Skeletal muscle tissue (tissue), 4 donors: ENCODE data around the gene OR6B2. TPM values are rescaled to one million over a fixed set of nuclear protein-coding genes. Genes with fewer than 3 reads are reported as not detected.

ENCODE experiments used
- H3K27ac ChIP-seq: one replicate; pipeline ENCODE4 v1.7.0; 2013; ENCODE audit warnings: mild to moderate bottlenecking, low read depth, low read length, inconsistent platforms
- H3K27me3 ChIP-seq, 3 donors: one replicate each; pipeline ENCODE4 v1.7.0; 2013; ENCODE audit warnings: low read length in 3 of 3; ENCODE audit not compliant: control insufficient read depth in 3 of 3, insufficient read depth in 3 of 3
- H3K36me3 ChIP-seq, 3 donors: one replicate each; pipeline ENCODE4 v1.7.0; 2013; ENCODE audit warnings: low read length in 3 of 3; ENCODE audit not compliant: control insufficient read depth in 3 of 3, insufficient read depth in 3 of 3
- H3K4me1 ChIP-seq, 3 donors: one replicate each; pipeline ENCODE4 v1.7.0; 2013; ENCODE audit warnings: low read length in 3 of 3, mild to moderate bottlenecking in 3 of 3; ENCODE audit not compliant: control insufficient read depth in 3 of 3, insufficient read depth in 3 of 3
- H3K4me3 ChIP-seq, 3 donors: one replicate each; pipeline ENCODE4 v1.7.0; 2013; ENCODE audit warnings: low read length in 3 of 3
- H3K9ac ChIP-seq, 3 donors: one replicate each; pipeline ENCODE4 v1.7.0; 2013; ENCODE audit warnings: low read length in 3 of 3, mild to moderate bottlenecking in 3 of 3, moderate library complexity in 2 of 3, low read depth in 1 of 3
- H3K9me3 ChIP-seq, 3 donors: one replicate each; pipeline ENCODE4 v1.7.0; 2013; ENCODE audit warnings: low read length in 3 of 3; ENCODE audit not compliant: control insufficient read depth in 3 of 3
- total RNA-seq: library from RNA; depleted of rRNA; stranded (reverse); fragments of >200 nt; gene quantifications from one replicate; pipeline ENCODE4 v1.2.3, GENCODE V29; 2014
- donor health status: Osteomylitis.

OR6B2 gene
- total RNA-seq = not detected

- Histone ChIP-seq H3K27me3 (peaks cover 15 to 22% (median 17%) of the 10 kb centered on the region in 3 donors), H3K36me3 (no peaks in the 10 kb centered on the region), H3K4me1 (no peaks in the 10 kb centered on the region), H3K9ac (no peak within 1 kb of the TSS), H3K27ac (no peak within 1 kb of the TSS), H3K4me3 (no peak within 1 kb of the TSS), H3K9me3 (no peaks in the 10 kb centered on the region)
Measured at GRCh38 chr2:240030379-240031094, at the start of gene OR6B2. Gene OR6B2 (minus strand): TSS chr2:240030429. CDS start chr2:240030429, 0 bp downstream.

DNA sequence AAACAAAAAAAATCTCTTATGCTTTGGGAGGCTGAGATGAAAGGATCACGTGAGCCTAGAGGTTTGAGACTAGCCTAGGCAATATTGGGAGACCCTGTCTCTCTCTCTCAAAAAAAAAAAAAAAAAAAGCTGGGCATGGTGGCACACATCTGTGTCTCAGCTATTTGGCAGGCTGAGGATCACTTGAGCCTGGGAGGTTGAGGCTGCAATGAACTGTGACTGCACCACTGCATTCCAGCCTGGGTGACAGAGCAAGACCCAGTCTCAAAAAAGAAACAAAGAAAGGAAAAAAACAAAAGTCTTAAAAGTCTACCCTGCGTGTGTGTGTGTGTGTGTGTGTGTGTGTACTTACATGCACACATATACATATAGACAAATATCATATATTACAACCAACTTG, 48.4 kb upstream of the OR6B2 start:
- H3K4me1 ChIP-seq = no peaks in the 10 kb centered on the region
- no peak overlapping the region for H3K9ac ChIP-seq
- no peak overlapping the region for H3K27ac ChIP-seq

GRCh38 chr2:240077442-240077841, 47.2 kb upstream of the OR6B2 start:
- H3K27ac ChIP-seq = no peak overlapping the region
- no peaks in the 10 kb centered on the region for H3K36me3 ChIP-seq
- no peaks in the 10 kb centered on the region for H3K4me1 ChIP-seq
- no peak overlapping the region for H3K4me3 ChIP-seq
- no peak overlapping the region for H3K9ac ChIP-seq
- H3K9me3 ChIP-seq = no peaks in the 10 kb centered on the region
- H3K27me3 ChIP-seq = peaks cover 0 to 4% (median 0%) of the 10 kb centered on the region in 3 donors

More for the DNA sequence above, 48.4 kb upstream of the OR6B2 start:
- H3K36me3 ChIP-seq = no peaks in the 10 kb centered on the region
- peaks cover 0 to 4% (median 0%) of the 10 kb centered on the region in 3 donors for H3K27me3 ChIP-seq
- no peaks in the 10 kb centered on the region for H3K9me3 ChIP-seq
- H3K4me3 ChIP-seq = no peak overlapping the region

DNA sequence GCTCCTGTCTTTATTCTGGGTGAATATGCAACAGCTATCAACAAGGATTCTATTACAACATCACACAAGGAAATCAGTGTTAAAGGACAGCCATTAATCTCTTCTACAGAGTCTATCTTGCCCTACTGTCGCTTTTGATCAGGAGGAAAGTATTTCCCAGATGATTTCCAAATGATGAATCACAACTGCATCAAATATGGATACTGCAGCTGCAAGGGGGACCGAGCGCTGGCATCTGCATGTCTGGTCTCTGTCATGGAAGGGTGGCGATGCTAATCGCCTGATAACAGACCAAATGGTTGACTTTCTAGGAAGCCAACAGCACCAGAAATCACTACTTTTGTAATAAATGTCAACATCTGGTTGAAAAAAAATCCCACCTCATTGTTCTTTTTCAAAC, 44.3 kb upstream of the OR6B2 start:
- H3K36me3 ChIP-seq = no peaks in the 10 kb centered on the region
- no peaks in the 10 kb centered on the region for H3K4me1 ChIP-seq
- no peaks in the 10 kb centered on the region for H3K9me3 ChIP-seq
- H3K9ac ChIP-seq = no peak overlapping the region
- H3K27me3 ChIP-seq = peaks cover 0 to 2% (median 0%) of the 10 kb centered on the region in 3 donors
- no peak overlapping the region for H3K4me3 ChIP-seq
- H3K27ac ChIP-seq = no peak overlapping the region

GRCh38 chr2:240070907-240071306, 40.7 kb upstream of the OR6B2 start:
- no peaks in the 10 kb centered on the region for H3K9me3 ChIP-seq
- H3K9ac ChIP-seq = no peak overlapping the region
- H3K27ac ChIP-seq = no peak overlapping the region
- no peaks in the 10 kb centered on the region for H3K4me1 ChIP-seq
- peaks cover 0 to 2% (median 0%) of the 10 kb centered on the region in 3 donors for H3K27me3 ChIP-seq
- H3K36me3 ChIP-seq = no peaks in the 10 kb centered on the region
- H3K4me3 ChIP-seq = no peak overlapping the region

DNA sequence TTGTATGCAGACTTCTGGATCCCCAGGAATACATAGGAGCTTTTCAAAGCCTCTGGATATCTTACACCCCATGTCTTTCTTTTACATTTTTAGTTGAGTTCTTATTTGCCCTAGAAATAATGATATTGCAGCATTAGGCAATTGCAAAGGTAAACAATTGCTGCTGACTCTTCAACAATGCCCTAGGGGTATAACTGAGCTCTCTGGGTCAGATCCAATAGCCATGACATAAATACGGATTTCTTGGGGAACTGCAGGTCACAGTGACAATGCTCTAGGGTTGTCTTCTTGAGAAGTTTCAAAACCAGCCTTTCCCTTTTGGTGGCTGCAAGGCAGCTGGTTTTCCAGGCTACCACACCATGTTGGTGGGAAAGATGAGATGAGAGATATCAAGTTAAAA, 39.6 kb upstream of the OR6B2 start:
- no peak overlapping the region for H3K9ac ChIP-seq
- no peak overlapping the region for H3K27ac ChIP-seq
- no peaks in the 10 kb centered on the region for H3K9me3 ChIP-seq
- H3K4me1 ChIP-seq = no peaks in the 10 kb centered on the region
- H3K36me3 ChIP-seq = no peaks in the 10 kb centered on the region
- H3K27me3 ChIP-seq = no peaks in the 10 kb centered on the region
- no peak overlapping the region for H3K4me3 ChIP-seq

DNA sequence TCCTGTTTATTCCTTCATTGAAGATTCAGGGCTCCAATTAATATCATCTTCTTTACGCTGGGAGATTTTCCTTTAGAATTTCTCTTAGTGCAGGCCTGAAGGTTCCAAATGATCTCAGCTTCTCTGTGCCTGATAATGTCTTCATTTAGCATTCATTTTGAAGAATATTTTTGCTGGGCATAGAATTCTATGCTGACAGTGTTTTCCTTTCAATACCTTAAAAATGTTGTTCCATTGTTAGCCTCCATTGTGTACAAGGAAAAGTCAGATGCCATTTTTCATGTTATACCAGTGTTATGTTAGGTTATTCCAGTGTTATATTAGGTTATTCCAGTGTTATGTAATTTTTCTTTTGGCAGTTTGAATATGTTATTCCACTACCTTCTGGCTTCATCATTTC, 38.0 kb upstream of the OR6B2 start:
- no peaks in the 10 kb centered on the region for H3K4me1 ChIP-seq
- no peak overlapping the region for H3K27ac ChIP-seq
- no peaks in the 10 kb centered on the region for H3K36me3 ChIP-seq
- H3K9me3 ChIP-seq = no peaks in the 10 kb centered on the region
- no peak overlapping the region for H3K9ac ChIP-seq
- H3K4me3 ChIP-seq = no peak overlapping the region
- H3K27me3 ChIP-seq = no peaks in the 10 kb centered on the region

GRCh38 chr2:240066489-240066888, 36.3 kb upstream of the OR6B2 start:
- Histone ChIP-seq H3K4me1 (no peaks in the 10 kb centered on the region), H3K4me3 (no peak overlapping the region), H3K27ac (no peak overlapping the region), H3K9me3 (no peaks in the 10 kb centered on the region), H3K27me3 (no peaks in the 10 kb centered on the region), H3K9ac (no peak overlapping the region), H3K36me3 (no peaks in the 10 kb centered on the region)

DNA sequence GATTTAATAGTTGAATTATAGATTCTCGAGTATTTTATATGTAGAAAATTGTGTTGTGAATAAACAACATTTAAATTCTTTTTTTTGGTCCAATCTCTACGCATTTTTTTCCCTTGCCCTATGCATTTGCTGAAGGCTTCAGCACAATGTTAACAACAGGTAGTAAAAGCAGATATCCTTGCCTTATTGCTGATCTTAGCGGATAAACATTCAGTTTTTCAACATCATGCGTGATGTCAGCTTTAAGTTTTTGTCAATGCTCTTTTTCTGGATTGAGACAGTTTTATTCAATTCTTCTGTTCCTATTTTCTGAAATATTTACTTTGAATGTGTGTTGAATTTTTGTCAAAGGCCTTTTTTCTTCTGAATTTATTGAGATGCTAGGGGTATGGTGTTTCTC, 34.7 kb upstream of the OR6B2 start:
- peaks cover 0 to 3% (median 1%) of the 10 kb centered on the region in 3 donors for H3K27me3 ChIP-seq
- H3K4me1 ChIP-seq = no peaks in the 10 kb centered on the region
- H3K9ac ChIP-seq = no peak overlapping the region
- no peaks in the 10 kb centered on the region for H3K9me3 ChIP-seq
- H3K27ac ChIP-seq = no peak overlapping the region
- H3K36me3 ChIP-seq = no peaks in the 10 kb centered on the region
- H3K4me3 ChIP-seq = no peak overlapping the region

DNA sequence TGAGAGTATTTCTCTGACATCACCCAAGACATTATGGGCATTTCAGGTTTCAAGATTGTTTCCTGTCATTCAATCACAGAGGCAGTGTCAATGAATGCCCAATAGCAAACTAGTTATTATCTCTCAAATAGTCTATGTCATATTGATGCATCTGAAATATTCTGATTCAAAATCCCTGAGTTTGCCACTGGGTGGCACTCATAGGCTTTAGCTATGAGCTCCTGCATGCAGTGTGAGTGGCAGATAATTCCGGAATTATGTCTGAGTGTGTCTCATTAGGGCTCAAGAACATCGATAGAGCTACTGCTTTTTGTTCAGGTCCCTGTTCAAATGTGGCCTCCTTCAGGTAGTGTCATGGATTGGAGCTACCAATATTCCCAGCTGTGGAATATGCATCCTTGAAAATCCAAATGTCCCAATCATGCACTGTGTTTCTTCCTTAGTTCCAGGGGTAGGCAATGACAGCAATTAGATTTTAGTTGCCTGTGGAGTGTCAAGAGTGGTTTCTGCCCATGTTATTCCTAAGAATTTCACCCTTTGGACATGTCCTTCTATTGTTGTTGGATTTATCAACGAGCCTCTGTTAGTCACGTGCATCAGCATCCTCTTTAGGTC, 30.9 kb upstream of the OR6B2 start:
- no peak overlapping the region for H3K4me3 ChIP-seq
- no peak overlapping the region for H3K9ac ChIP-seq
- H3K27ac ChIP-seq = no peak overlapping the region
- no peaks in the 10 kb centered on the region for H3K4me1 ChIP-seq
- H3K36me3 ChIP-seq = no peaks in the 10 kb centered on the region
- H3K9me3 ChIP-seq = no peaks in the 10 kb centered on the region
- peaks cover 20 to 26% (median 22%) of the 10 kb centered on the region in 3 donors for H3K27me3 ChIP-seq
